Keratinocyte (primary cell): ENCODE results near the gene FCRL3.

Source experiments
- EZH2 ChIP-seq: IDR thresholded peaks from one replicate; pipeline ENCODE4 v1.6.1; 2012; ENCODE audit warnings: inconsistent platforms, mild to moderate bottlenecking, low read length, moderate library complexity
- TF ChIP-seq, protein P1 (sequence below), 3 experiments: IDR thresholded peaks in 1 of 3; conservative IDR thresholded peaks in 1 of 3; optimal IDR thresholded peaks in 1 of 3; 2 replicates in 2 of 3; 3 replicates in 1 of 3; pipeline versions ENCODE3 to v1.5.1; 2011; ENCODE audit warnings: low read length in 3 of 3, mild to moderate bottlenecking in 3 of 3, moderate library complexity in 2 of 3, control low read depth in 1 of 3, inconsistent platforms in 1 of 3; ENCODE audit not compliant: insufficient read depth in 2 of 3; ENCODE audit errors: extremely low read depth in 1 of 3

DNA sequence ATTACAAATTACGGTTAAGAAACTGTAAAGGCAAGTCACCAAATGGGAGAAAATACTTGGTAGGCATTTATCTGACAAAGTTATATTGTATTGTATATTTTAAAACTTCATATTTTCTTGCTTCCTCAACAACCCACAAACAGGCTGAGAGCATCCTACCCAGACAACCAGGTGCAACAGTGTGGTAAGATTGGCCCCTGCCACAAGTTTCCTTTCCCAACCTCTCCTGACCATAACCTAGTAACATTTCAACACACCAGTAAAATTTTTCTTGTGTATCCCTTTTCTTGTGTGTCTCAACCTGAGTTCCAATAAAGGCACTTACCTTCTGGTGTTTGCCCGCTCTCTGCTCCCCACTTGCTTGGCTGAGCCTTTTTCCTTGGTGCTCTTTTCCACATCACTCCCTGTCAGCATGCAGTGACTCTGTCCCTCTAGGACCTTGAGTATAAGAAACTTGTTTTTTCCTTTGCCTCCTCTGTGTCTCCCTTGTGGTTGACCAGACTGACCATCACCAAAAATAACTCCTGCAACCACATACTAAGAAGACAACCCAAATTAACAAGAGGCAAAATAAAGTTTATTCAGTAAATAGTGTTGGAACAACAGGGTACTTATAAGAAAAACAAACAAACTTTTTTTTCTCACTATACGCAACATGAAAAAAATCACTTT, 40.9 kb downstream of the FCRL3 start:
- TF ChIP-seq, protein P1, sequence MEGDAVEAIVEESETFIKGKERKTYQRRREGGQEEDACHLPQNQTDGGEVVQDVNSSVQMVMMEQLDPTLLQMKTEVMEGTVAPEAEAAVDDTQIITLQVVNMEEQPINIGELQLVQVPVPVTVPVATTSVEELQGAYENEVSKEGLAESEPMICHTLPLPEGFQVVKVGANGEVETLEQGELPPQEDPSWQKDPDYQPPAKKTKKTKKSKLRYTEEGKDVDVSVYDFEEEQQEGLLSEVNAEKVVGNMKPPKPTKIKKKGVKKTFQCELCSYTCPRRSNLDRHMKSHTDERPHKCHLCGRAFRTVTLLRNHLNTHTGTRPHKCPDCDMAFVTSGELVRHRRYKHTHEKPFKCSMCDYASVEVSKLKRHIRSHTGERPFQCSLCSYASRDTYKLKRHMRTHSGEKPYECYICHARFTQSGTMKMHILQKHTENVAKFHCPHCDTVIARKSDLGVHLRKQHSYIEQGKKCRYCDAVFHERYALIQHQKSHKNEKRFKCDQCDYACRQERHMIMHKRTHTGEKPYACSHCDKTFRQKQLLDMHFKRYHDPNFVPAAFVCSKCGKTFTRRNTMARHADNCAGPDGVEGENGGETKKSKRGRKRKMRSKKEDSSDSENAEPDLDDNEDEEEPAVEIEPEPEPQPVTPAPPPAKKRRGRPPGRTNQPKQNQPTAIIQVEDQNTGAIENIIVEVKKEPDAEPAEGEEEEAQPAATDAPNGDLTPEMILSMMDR (optimal IDR thresholded peaks at IDR 0.05 in 1 of 3, IDR thresholded peaks at IDR 0.05 in 1 of 3, conservative IDR thresholded peaks at IDR 0.05 in 1 of 3; ENCODE audit: extremely low read depth in 1 of 3, insufficient read depth in 2 of 3, low read length in 3 of 3), result no peak
- TF ChIP-seq EZH2, result no peak
